HG02884 (cell line): ENCODE measurements around the gene EPM2A.

Experiments
- ATAC-seq: cut with Tn5 transposase; IDR thresholded peaks from one replicate; pipeline ENCODE4 v1.9.1; 2021; ENCODE audit warnings: mild to moderate bottlenecking, moderate library complexity; ENCODE audit not compliant: unreplicated experiment

EPM2A gene

DNA sequence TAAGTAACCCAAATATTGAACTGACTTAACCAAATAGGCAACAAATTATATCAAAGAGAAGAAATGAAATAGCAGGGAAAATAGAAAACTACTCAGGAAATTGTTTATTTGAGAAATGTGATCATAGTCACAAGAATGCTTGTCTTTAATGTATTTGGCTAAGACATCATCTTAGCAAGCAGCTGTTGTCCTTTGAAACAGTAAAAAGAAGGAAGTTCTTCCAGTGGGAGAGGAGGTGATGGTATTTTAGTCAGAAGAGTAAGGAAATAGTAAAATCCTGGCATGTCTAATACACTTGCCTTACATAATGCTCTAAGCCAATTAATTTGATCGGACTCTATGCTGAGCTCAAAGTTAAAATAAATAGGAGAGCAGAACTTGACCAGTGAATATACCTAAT lies 126.5 kb downstream of the EPM2A start:
- ATAC-seq: no peak

DNA sequence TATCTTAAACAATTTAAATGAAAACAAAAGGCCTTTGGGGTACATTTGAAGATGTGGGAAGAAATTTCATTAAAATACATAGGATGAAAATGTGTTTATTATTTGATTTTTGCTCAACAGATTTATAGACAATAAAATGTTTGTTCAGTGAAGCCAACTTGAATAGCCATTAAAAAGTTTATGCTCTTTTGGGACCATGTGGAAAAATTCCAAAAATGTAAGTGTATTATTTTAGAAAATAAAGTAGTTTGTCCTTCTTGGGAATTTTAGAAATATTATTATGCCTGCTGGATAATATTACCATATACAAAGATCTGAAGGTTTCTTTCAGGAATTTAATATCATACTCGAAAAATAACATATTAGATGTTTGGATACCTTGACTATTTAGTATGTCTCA lies 131.3 kb downstream of the EPM2A start:
- ATAC-seq: no peak

DNA sequence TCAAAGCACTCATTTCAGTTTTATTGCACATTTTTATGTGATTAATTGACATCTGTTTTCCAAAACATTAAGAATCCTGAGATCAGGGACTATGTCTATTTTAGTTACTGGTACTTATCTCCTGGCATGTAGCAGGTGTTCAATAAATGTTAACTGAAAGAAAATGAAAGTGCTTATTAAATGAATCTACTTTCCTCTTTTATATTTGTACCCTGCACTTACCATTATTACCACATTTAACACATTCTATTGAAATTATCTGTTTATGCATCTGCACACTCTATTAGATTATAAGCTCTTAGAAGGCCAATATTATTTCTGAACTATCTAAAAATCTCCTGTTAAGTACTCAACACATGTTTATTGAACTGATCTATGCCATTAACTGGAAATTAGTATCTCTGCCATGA lies 131.9 kb downstream of the EPM2A start:
- no peak for ATAC-seq

DNA sequence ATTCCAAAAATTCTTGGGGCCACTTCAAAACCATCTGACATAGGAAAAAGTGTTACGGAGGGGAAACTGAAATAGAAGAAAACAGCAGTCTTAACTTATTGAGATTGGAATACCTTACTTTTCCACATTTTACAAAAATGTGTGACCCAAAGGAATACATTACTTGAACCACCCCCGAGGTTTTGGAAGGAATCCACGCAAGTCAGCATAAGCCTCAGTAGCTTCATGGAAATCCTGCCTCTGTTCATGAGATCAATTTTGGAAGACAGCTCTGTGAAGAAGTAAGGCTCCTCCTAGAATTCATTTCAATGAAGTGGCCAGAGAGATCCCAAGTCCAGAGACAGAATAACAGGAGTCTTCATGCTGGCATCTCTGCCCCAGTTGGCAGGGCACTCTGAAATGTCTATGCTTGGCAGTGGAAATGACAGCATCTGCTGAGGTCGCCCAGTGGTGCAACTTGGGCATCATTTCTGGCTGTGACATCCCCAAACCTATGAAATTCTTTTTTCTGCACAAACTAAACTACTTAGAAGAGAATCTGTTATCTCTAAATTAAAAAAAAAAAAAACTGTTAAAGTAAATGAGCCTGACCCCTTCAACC lies 132.5 kb downstream of the EPM2A start:
- ATAC-seq: no peak

DNA sequence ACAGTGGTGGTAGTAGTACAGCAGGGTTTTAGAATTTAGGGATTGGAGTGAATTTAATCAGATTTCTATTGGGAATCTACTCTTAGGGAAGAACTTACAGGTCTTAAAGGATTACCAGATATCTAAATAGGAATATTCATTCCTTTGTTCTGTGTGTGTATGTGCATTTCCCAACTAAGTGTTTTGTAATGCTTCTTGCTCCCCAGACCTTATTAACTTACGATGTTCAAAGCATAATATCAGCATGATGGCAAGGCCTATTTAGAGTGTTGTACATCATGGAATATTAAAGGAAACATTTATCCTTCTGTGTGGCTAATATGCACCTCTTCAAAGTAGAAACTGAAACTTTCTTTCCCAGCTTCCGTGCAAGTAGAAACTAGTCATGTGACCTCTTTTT lies 133.9 kb downstream of the EPM2A start:
- no peak for ATAC-seq

DNA sequence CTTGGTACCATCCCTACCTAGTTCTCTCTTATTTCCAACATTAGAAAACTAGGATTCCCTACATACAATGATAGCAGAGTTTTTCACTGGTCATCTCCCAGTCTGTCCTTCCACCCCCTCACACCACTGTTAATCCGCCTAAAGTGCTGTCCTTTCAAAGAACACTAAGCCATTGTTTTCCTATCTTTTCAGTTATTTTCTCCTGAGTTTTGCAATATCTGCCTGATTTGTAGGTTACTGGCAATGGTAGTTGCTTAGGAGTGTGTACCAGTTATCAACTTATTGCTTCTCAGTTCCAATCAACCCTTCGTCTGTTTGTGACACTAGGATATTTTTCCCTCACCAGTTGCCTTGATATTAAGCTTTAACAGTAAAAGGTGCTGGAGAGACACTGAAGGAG lies 135.0 kb downstream of the EPM2A start:
- ATAC-seq: no peak

DNA sequence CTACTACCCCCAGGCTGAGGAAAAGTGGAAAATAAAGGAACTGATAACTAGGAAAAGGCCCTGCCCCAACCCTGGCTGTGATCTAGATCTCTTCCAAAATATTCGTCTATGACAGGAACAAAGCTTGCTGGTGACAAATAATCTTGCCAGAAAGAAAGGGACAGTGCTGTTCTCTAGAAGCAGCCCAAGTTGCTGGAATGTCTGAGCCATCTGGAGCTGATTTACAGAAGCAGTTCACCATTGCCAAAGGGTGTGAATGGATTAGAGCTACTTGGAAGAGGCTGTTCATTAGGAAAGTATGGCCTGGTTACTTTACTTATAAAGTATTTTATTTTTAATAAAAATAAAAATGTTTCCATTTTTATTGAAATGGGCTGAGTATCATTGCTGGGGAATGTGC lies 146.3 kb downstream of the EPM2A start:
- ATAC-seq: no peak

DNA sequence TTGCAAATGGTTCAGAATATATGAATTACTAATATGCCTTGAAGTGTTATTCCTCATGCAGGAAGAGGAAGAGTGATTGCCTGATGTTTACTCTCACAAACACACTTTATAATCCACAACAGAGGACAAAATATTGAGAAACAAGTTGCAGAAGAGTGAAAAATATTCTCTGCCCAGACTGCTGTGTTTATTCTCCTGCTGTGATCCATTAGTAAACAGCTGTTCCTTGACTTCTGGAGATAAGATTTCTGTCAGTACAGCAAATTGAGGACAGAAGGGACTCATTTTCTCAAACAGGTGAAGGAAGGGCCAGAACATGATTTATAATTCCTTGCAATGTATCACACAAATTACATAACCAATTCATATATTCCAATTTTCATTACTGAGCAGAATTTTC lies 148.0 kb downstream of the EPM2A start:
- ATAC-seq: no peak

DNA sequence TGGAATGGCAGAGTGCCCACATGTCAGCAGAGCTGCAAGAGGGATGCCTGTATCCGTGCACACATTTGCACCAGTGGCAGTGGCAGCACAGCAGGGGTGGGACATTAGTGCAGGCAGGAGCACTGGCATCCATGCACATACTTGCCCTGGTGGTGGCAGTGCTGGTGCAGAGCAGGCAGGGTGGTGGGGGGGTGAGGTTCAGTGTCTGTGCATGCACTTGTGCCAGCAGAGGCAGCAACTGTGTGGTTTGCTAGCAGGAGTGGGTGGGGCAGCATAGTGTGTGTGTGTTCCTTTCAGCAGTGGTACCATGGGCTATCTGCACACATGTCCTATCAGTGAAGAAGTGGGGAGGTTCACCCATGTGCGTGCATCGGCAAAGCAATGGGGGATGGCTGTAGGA lies 151.6 kb downstream of the EPM2A start:
- ATAC-seq: no peak
